Fibroblast of mammary gland (primary cell): ENCODE results near the gene CARD9.
"Not testable (repeated sequence)": the region's sequence is repeated elsewhere in the genome, so short reads cannot be mapped to it uniquely, and the experiment has no call there.

ENCODE experiments used
- DNase-seq: peaks from one replicate; pipeline ENCODE4 v3.0.0-alpha.2; 2010; ENCODE audit warnings: low read depth
- H3K4me3 ChIP-seq: 2 replicates; pipeline ENCODE4 v1.5.1; 2011; ENCODE audit warnings: low read depth, mild to moderate bottlenecking, low read length, moderate library complexity; ENCODE audit not compliant: control insufficient read depth
- TF ChIP-seq, protein P1 (sequence below): conservative IDR thresholded peaks from 2 replicates; pipeline ENCODE4 v1.5.1; 2011; ENCODE audit warnings: low read depth, low read length, inconsistent platforms; ENCODE audit not compliant: control insufficient read depth, insufficient read depth

CARD9 gene

DNA sequence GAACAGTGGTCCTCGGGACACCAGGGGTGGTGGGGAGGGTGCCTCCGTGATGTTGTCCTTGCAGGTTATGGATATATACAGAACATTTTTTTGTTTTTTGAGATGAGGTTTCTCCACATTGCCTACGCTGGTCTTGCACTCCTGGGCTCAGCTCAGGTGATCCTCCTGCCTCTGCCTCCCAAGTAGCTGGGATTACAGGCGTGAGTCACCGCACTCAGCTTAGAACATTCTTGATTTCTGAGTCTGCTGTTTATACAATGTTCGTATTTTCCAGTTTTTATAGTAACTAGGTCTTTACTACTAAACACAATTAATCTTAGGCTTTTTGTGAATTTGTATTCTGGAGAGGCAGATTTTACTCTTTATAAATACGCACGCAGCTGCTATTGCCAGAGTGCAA, 43.0 kb upstream of the CARD9 start:
- no peak overlapping the region for H3K4me3 ChIP-seq
- TF ChIP-seq, protein P1, sequence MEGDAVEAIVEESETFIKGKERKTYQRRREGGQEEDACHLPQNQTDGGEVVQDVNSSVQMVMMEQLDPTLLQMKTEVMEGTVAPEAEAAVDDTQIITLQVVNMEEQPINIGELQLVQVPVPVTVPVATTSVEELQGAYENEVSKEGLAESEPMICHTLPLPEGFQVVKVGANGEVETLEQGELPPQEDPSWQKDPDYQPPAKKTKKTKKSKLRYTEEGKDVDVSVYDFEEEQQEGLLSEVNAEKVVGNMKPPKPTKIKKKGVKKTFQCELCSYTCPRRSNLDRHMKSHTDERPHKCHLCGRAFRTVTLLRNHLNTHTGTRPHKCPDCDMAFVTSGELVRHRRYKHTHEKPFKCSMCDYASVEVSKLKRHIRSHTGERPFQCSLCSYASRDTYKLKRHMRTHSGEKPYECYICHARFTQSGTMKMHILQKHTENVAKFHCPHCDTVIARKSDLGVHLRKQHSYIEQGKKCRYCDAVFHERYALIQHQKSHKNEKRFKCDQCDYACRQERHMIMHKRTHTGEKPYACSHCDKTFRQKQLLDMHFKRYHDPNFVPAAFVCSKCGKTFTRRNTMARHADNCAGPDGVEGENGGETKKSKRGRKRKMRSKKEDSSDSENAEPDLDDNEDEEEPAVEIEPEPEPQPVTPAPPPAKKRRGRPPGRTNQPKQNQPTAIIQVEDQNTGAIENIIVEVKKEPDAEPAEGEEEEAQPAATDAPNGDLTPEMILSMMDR: no peak
- DNase-seq: peak; percentile 38

DNA sequence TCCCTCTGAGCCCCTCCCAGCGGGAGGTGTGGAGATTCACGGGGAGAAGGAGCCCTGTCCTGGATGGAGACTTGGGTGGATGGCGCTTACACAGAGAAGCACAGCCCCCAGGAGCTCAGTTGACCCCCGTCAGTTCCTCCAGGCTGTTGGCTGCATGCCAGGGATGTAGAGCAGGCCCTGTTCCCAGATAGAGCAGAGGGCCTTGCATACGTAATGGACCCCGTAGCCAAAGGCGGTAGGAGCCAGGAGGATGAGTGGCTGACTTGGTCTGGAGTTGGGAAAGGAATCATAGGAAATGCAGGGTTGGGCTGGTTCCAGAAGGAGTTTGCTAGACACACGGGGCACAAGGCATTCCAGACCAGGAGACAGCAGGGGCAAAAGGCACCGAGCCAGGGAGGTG, 39.5 kb upstream of the CARD9 start:
- TF ChIP-seq, protein P1: no peak
- no peak overlapping the region for H3K4me3 ChIP-seq
- peak; percentile 53 for DNase-seq

DNA sequence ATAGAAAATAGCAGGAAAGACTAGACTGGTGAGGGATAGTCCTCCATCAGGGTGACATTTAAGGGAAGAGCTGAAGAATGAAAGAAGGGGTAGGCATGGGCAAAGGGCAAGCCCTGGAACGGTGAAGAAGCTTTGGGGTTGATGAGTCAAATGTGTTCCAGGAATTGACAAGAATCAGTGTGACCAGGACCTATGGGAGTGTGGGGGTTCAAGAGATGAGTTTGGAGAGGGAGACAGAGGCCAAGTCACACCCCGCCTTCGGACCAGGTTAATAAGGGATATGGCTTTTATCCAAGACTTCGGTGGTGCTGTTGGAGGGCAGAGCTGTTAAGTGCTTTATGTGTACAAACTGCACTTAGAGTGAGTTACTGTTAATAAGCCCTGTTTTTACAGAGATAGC, 37.9 kb upstream of the CARD9 start:
- TF ChIP-seq, protein P1: no peak
- peak; percentile 22 for DNase-seq
- H3K4me3 ChIP-seq: peak overlapping the region; percentile 94

DNA sequence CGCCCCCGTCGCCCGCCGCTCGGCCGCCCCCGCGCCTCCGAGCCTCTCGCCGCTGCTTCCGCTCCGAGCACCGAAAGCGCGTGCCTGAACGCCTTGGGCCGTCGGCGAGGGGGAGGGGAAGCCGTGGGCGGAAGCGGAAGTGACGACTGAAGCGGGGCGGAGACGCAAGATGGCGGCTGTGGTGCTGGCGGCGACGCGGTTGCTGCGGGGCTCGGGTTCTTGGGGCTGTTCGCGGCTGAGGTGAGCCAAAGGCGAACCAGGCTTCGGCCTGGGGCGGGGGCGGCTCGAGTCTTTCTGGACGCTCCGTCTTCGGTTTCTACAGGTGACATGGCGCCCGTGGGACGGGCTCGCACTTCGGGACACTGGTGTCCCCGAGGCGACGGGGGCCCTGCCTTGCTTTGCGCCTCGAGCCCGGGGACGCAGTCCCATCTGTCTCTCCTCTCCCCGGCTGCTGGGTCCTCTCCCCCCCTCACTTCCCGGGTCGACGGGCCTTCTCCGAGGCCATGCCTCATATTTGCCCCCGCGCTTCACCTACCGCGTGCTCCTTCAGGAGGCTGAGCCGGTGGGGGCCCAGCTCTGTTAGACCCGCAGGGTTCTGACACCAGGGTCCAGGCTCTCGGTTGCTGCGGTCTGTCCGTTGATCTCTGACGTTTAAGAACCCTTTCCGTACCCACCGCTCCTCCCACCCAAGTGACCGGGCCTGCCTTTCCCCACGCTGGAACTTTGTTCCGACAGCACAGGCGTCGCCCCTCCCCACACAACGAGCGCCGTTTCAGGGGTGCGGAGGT, 37.2 kb upstream of the CARD9 start, which contains the start of the genes ENTR1 and PMPCA:
TSS of gene ENTR1 (minus strand) at position 115 of the 788 bp plus-strand sequence. CDS start 217 bp downstream, outside the sequence.
TSS of gene PMPCA (plus strand) at position 159 of the 788 bp plus-strand sequence. CDS start at position 170, 11 bp downstream.
- TF ChIP-seq, protein P1: no peak
- peak within 1 kb of the TSS; percentile 94 for H3K4me3 ChIP-seq
- peak; percentile 86 for DNase-seq

DNA sequence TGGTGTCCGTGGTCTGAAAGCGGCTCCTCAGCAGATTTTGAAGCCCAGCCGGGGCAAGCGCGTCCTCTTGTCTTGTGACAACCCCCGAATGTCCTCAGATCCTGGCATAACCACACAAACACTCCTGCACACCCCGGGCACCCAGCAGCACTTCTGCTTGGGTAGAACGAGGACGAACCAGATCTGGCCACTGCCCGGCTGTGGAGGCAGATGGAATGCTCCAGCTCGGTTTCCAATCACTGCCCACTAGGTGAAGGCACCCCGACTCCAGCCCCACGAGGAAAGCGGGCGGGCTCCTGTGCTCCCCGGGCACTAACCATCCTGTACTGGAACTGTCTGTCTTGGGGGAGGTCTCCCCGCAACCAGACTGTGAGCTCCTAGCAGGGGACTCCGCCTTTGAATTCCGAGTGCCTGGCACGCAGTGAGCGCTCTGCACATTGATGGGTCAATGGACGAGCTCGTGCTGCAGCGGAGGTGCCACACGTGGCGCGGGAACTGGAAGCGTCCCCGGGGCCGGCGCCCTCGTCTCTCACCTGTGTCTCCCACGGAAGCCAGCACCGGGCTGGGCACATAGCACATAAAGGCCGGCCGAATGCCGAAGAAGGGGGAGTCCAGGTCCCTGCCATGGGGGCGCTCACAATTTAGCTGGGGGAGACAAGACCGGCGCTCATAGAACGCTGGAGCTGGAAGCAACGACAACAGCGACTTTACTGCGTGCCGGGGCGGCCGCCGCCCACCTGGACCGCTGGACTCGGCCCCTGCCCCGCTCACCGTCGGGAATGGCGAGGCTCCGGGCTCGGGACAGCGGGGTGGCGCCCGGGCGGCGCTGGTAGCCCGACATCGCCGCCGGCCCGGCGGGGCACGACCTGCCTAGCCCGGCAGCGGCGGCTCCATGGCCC, 36.3 kb upstream of the CARD9 start:
- H3K4me3 ChIP-seq: peak overlapping the region; percentile 75
- DNase-seq: peak; percentile 31
- TF ChIP-seq, protein P1: no peak

DNA sequence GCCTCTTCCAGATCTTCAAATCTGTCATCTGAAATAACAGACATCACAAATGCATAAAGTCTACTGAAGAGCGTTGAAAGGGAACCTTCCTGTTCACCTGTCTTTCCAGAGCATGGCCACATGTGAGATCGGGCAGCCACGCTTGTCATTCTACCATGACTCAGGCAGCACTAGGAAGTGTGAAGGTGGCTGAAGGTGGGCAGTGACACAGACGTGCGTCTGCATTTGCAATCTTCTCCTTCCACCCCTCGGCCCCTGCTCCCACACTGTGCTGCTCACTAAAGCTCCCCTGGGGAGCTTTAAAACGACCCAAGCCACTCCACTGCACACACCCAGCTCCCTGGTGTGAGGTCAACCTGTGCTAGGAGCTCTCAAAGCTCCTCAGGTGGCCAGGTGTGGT, 34.4 kb upstream of the CARD9 start:
- no peak overlapping the region for H3K4me3 ChIP-seq
- no peak for DNase-seq
- TF ChIP-seq, protein P1: no peak

DNA sequence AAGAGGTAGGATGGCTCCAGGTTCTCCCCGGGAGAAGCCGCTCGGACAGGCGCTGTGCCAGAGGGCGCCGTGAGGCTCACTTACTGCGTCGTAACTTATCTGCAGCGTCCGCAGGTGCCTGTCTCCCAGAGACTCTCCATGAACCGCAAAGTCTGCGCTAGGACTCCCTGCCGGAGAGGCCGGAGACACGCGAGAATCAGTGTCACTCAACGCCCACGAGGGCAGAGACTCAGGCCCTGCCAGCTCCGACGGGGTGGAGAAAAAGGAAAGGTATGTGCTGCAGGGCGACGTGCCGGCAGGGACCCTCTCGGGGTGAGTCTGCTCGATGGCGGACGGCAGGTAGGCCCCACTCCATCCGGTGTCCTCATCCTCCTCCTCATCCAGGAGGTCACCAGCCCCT, 33.6 kb upstream of the CARD9 start:
- DNase-seq, H3K4me3 ChIP-seq: not testable (repeated sequence)

DNA sequence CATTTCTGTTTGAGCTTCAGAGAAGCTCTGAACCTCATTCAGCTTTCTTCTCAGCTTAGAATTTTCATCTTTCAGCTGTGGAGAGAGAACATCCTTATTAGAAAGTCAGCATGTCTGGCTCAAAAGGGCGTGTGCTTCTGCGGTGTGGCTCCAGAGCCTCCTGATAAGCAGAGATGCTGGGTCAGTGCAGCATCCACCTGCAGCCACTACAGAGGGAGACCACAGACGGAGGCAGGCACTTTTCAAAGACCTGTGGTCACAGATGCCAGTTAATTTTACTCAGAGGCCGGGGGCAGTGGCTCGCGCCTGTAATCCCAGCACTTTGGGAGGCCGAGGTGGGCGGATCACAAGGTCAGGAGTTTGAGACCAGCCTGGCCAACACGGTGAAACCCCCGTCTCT, 32.4 kb upstream of the CARD9 start:
- not testable (repeated sequence) for DNase-seq, H3K4me3 ChIP-seq
